ENCODE measurements around the gene CORO2B.
"Not testable (repeated sequence)": the region's sequence is repeated elsewhere in the genome, so short reads cannot be mapped to it uniquely, and the experiment has no call there.

The CORO2B gene

GRCh38 chr15:68667800-68668625, 89.2 kb downstream of the CORO2B start:
- DNase-seq (ENCODE audit: low spot score) (no peak), FAIRE-seq (peak; percentile 32)

- DNase-seq (ENCODE audit: low spot score) (no peak), FAIRE-seq (peak; percentile 50)
Measured at GRCh38 chr15:68668926-68669600, 90.3 kb downstream of the CORO2B start.

DNA sequence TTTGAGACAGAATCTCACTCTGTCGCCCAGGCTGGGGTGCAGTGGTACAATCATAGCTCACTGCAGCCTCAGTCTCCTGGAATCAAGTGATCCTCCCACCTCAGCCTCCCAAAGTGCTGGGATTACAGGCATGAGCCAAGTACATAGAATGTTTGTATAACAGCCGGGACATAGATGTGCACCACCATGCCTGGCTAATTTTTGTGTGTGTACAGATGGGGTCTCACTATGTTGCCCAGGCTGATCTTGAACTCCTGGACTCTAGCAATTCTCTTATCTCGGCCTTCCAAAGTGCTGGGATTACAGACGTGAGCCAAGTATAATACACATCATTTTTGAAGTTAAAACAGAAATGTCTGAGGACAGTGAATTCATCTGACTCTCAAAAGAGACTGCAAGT, 93.5 kb downstream of the CORO2B start:
- DNase-seq (ENCODE audit: low spot score), result no peak
- no peak for FAIRE-seq

GRCh38 chr15:68672781-68673205, 94.0 kb downstream of the CORO2B start:
- FAIRE-seq (peak; percentile 90), DNase-seq (ENCODE audit: low spot score) (no peak)

DNA sequence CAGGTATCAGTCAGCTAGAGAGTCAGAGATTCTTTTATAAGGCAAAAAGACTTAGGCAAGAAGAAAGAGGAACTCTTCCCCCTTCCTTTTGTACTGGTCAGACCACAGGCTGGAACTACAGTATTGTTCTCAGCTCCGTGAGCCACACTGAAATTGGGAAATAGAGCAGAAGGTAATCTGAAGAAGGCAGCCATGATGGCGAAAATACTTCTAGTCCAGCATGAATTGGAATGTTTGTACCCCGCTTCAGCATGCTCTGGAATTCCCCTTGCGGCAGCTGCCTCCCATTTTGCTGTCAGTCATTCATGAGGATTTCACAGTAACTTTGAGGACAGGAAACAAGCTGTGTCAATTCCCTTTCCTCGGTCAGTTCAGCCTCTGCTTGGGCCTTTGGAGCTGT, 96.2 kb downstream of the CORO2B start:
- DNase-seq (ENCODE audit: low spot score) (no peak), FAIRE-seq (no peak)

GRCh38 chr15:68676011-68676605, 97.3 kb downstream of the CORO2B start:
- FAIRE-seq (no peak), DNase-seq (ENCODE audit: low spot score) (no peak)

GRCh38 chr15:68676926-68677325, 98.1 kb downstream of the CORO2B start:
- DNase-seq (ENCODE audit: low spot score) (no peak), FAIRE-seq (no peak)

- DNase-seq (ENCODE audit: low spot score) (no peak), FAIRE-seq (no peak)
Measured at GRCh38 chr15:68677996-68678395, 99.2 kb downstream of the CORO2B start.

DNA sequence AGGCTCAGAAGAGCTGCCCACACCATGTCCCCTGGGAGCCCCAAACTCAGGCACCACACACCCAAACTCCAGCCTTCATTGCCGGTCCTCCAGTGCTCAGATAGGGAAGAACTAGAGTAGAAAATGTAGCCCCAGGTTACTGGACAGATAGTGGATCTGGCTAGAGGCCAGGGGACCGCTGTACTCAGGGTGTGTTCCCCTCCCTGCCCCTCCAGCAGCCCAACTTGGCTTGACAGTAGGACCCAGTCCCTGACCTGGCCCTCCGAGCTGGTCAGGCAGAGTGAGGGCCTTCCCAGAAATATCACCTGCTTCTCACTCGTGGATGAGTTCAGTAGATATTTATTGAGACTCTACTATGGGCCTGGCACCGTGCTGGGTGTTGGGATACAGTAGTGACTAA, 100.0 kb downstream of the CORO2B start:
- DNase-seq (ENCODE audit: low spot score) (no peak), FAIRE-seq (no peak)

DNA sequence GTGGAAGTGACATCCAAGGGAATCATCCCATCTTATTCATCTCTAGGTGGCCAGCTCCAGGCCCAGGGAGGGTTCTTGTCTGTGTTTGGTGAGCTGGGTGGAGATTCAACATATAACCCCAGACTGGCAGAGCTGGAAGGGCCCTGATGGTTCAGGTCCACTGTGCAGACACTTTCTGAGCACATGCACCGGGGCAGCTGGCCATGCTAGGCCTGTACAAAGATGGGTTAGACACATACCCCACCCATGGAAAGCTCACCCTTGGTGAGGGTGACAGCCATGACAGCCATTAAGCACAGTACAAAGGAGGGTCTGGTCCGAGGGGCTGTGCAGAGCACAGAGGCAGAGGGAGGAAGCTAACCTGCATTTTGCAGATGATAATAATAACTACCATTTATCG, 100.4 kb downstream of the CORO2B start:
- peak; percentile 27 for FAIRE-seq

GRCh38 chr15:68679961-68680371, 101.2 kb downstream of the CORO2B start:
- no peak for DNase-seq (ENCODE audit: low spot score)
- FAIRE-seq, result peak; percentile 94

More for the DNA sequence above, 100.4 kb downstream of the CORO2B start:
- no peak for DNase-seq (ENCODE audit: low spot score)

GRCh38 chr15:68680756-68681155, 102.0 kb downstream of the CORO2B start:
- not testable (repeated sequence) for FAIRE-seq; DNase-seq (ENCODE audit: low spot score)

DNA sequence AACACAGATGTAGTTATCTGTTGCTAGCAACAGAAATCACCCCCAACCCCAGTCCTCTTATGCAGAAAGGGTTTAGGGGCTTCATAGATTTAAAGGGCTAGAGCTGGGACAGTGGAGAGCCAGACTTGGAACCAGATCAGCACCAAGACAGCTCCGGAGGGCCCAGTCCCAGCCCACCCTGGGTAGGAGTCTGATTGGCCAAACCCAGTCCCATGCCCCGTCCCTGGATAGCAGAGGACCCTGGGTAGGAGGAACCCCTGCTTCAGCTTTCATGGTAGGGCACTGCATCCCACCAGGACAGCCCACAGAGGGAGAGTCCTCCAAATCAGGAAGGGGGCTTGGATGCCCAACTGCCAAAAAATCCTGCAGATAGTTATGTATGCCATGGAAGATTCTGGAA, 103.0 kb downstream of the CORO2B start:
- no peak for DNase-seq (ENCODE audit: low spot score)
- no peak for FAIRE-seq

DNA sequence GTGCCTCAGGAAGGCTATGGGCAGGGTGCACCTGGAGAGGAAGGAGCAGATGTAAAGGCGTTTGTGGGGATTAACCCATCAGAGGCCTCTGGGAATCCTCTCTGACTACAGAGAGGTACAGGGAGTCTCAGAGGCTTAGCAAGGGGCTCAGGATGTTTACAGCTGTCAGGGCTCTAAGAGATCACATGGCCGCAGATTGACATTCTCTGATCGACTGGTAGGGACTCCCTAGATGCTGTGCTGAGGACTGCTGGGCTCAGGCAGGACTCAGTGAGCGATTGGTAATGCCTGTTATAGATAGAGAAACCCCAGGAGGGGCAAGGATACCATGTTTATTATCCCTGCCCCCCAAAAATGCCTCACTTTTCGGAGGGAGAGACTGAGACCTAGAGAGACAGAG, 103.5 kb downstream of the CORO2B start:
- DNase-seq (ENCODE audit: low spot score), result no peak
- no peak for FAIRE-seq

DNA sequence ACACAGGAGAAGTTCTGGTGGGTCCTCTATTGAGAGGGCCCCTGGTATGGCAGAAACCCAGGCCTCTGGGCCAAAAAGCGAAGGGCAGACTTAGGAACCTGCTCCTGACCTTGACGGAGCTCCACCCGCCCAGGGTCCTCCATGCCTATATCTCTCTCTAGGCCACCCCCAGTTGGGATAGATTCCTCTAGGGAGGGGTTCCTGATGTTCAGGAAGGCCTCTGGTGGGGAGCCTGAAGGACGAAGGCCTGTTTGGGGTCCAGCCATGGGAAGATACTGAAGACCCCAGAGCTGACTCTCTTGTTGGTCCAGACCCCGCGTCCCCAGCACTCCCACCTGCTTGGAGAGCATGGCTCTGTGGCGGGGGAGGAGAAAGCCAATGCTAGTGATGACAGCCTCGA, 104.2 kb downstream of the CORO2B start:
- no peak for FAIRE-seq
- DNase-seq (ENCODE audit: low spot score), result no peak

DNA sequence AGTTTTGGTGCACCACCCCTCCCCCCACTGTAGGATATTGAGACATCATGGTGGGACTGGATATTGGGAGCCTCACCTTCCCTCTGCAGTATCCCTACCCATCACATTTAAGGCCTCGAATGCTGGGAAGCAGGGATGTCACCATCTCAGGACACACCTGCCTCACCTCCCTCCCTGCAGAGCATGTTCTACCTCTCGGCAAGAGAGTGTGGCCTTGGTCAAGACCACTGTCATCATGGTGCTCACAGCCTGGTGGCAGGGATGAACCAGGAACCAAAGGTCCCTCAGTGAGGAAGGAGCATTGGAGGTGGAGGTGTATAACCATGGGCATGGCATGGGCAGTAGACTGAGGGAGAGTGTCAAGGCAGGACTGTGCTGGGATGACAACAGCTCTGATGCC, 104.8 kb downstream of the CORO2B start:
- peak; percentile 76 for FAIRE-seq
- DNase-seq (ENCODE audit: low spot score), result no peak

- no peak for DNase-seq (ENCODE audit: low spot score)
Measured at GRCh38 chr15:68684476-68684875, 105.7 kb downstream of the CORO2B start.

GRCh38 chr15:68687136-68687735, 108.4 kb downstream of the CORO2B start:
- FAIRE-seq (no peak), DNase-seq (ENCODE audit: low spot score) (no peak)

More at GRCh38 chr15:68684476-68684875, 105.7 kb downstream of the CORO2B start:
- FAIRE-seq, result peak; percentile 23

GRCh38 chr15:68691705-68692104, 112.9 kb downstream of the CORO2B start:
- DNase-seq (ENCODE audit: low spot score) (no peak), FAIRE-seq (no peak)

- DNase-seq (ENCODE audit: low spot score) (no peak), FAIRE-seq (no peak)
Measured at GRCh38 chr15:68693071-68693470, 114.3 kb downstream of the CORO2B start.

DNA sequence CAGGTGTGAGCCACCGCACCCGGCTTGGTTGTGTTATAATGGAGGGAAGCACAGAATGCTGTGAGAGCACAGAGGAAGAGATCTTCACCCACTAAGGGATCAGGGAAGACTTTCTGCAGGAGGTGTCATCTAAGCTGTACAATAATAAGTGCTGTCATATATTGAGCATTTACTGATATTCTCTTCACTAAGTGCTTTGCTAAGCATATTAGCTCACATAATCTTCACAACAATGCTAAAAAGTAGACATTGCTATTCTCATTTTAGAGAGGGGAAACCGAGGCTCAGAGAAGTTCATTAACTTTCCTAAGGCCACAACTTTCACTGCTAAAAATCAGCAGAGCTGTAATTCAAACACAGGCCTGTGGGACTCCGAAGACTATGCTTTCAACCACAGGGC, 115.3 kb downstream of the CORO2B start:
- DNase-seq (ENCODE audit: low spot score), result no peak
- no peak for FAIRE-seq

DNA sequence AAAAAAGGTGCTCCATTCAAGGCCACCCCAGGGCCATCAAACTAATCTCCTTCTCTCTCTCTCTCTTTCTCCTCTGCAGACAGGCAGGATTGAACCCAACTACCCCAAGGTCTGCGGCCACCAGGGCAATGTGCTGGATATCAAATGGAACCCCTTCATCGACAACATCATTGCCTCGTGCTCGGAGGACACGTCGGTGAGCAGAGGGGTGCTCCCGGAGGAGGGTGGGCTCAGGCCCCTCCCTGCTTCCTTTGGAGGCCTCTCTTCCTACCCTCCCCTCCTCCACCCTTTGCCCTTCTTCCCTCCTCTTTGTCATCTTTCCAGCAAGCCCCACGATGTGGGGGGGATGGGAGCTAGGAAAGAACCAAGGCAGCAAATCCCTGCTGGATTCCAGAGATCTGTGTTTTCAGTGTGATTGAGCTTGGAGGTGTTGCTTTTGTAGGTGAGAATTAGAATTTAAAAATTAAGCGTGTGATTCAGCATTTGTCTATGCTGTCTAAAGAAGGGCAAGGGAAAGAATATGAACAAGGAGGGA, 116.3 kb downstream of the CORO2B start:
- DNase-seq (ENCODE audit: low spot score), result no peak
- peak; percentile 42 for FAIRE-seq

Data from urothelium cell line (cell line).